ENCODE results near the gene IER3IP1.
"Not testable (repeated sequence)": the region's sequence is repeated elsewhere in the genome, so short reads cannot be mapped to it uniquely, and the experiment has no call there.

IER3IP1 gene

GRCh38 chr18:47175898-47176575, at the start of gene IER3IP1:
IER3IP1 (minus strand) TSS chr18:47176364; CDS start chr18:47176277, 87 bp downstream.
- DNase-seq, result peak in 55 of 56 donors; percentile 26 to 90 (median 82)

- DNase-seq, result peak in 20 of 56 donors; percentile 0 to 55 (median 6)
Measured at GRCh38 chr18:47215554-47216138, 39.5 kb upstream of the IER3IP1 start.

DNA sequence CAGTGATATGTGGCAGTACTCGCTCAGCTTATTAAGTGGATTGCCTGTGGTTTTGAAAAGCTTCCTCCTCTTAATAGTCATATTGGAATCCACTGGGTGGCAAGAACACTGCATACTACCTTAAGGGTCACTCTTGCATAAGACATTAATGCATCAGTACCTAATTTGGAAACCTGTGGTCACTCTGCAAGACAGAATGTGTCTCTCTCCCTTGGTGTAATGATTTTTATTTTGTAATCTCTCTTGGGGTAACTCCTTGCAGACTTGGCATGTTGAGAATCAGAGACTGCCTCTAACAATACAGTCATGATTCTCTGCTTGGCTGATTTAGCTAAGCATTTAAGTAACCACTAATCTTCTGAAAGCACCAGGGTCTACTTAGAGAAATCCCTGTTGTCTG, 33.0 kb upstream of the IER3IP1 start:
- DNase-seq, result no peak

- no peak for DNase-seq
Measured at GRCh38 chr18:47206945-47207637, 30.9 kb upstream of the IER3IP1 start.

DNA sequence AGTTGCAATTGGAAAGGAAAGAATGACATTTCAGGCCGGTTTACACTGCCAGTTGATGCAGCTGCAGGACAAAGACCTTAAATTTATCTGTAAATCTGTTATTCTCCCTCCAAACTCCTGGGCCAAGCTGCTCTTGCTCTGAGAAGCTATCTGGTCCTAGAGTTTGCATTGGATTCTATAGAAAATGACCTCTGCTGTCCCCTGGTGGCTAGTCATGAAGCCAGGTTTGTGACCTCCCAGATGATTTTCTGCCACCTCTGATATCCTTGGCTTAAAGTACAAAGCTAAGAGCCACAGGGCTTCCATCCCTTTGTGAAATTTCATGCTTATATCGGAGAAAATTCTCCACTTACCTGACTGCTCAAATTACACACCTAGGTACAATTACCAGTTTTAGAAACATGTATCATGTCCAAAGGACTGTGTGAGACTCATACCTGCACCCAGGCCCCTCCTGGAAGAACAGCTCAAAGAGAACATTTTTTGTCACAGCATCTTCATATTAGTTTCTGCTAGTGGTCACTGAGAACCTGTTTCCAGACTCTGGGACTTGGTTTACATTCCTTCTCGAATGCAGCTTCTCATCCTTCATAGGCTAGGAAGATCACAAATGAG, 28.9 kb upstream of the IER3IP1 start:
- DNase-seq, result peak in 10 of 56 donors; percentile 1 to 36 (median 4)

GRCh38 chr18:47203626-47204464, 27.7 kb upstream of the IER3IP1 start:
- DNase-seq, result no peak

- DNase-seq, result not testable (repeated sequence)
Measured at GRCh38 chr18:47195961-47196360, 19.8 kb upstream of the IER3IP1 start.

DNA sequence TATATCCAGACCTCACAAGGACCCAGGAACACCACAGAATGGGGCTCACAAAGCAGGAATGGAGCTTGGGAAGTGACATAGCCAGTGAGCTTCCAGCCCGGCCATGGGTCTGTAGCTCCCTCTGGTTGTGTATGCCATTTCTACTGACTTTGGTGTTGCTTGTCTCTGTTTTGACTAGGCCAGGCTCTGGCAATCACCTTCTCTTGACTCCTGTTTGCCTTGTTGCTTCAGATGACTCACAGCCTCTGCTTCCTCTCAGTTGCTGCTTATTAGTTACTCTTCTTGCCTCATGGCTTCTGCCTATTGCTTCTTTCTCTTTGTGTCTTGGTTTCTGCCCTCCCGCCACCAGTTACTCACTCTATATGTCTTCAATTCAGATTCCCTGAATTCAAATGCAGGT, 15.8 kb upstream of the IER3IP1 start:
- DNase-seq, result no peak

DNA sequence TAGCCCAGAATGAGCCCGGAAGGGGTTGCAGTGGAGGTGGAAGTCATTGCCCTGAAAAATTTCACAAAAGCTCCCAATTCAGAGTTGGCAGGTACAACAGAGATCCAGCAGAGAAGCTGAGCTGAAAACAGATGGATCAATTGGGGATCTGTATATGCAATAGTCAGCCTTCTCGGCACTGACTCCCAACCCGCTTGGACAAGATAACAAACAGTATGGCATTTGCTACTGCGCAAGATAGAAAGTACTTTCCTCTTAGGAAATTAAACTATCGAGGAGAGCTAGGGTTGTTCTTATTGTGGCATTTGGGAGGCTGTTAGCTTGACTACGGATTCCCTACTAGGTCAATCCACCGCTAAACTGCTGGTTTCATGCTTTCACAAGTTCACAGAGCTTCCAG, 11.6 kb upstream of the IER3IP1 start:
- DNase-seq, result no peak

DNA sequence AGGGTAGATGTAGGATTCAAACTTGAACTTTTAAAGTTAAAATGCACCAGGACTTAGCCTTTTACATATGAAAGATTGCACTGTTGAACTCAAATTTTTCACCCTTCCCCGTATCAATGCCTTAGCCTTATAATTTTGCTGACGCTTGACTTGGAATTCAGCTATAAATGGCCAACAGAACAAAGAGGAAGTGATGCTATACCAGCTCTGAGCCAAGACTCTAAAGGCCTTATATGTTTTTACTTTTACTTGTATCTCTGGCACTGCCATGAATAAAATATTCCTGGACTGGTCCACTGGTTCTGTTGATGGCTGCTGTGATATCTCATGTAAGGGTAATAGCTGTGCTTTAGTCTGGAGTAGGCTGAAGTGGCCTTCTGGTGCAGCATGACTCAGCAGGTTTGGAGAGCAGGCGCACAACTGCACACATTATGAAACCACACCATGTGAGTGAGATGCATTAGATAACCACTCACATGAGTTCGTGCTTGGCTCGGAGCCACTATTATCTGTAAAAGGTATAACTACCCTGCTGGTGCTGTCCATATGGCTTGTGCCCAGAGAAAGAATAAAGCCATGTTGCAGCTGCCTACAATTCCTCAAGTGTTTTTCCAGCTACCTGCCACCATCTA, 8.4 kb upstream of the IER3IP1 start:
- no peak for DNase-seq

GRCh38 chr18:47182156-47182555, 6.0 kb upstream of the IER3IP1 start:
- not testable (repeated sequence) for DNase-seq

DNA sequence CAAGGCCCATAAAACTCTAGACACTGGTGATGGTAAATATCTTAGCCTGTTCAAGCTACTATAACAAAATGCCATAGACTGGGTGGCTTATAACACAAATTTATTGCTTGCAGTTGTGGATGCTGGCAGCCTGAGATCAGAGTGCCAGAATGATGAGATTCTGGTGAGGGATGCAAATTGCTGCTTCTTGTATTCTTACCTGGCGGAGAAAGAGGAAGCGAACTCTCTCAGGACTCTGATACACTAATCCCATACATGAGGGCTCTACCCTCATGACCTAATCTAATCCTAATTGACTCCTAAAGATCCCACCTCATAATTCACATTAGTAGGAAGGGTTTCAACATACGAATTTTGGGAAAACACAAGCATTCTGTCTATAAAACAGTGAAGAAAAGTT, 4.6 kb upstream of the IER3IP1 start:
- DNase-seq, result no peak

- no peak for DNase-seq
Measured at GRCh38 chr18:47179520-47179919, 3.4 kb upstream of the IER3IP1 start.

DNA sequence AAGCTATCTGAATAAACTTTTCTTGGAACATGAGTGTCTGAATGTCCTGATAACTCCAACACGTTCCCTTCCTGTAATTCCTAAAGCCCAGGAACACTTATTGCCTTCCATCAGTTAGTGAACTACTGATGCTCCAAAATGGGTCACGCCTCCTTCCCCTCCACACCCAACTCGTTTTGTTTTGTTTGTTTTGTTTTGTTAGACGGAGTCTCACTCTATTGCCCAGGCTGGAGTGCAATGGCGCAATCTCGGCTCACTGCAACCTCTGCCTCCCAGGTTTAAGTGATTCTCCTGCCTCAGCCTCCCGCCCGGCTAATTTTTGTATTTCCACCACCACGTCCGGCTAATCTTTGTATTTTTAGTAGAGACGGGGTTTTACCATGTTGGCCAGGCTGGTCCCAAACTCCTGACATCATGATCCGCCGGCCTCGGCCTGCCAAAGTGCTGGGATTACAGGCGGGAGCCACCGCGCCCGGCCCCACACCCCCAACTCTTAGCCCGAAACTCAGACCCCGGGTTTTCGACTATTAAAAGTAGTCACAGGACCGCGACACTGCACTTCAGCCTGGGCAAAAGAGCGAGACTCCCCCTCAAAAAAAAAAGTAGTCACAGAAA, 774 bp downstream of the IER3IP1 start:
- no peak for DNase-seq

DNA sequence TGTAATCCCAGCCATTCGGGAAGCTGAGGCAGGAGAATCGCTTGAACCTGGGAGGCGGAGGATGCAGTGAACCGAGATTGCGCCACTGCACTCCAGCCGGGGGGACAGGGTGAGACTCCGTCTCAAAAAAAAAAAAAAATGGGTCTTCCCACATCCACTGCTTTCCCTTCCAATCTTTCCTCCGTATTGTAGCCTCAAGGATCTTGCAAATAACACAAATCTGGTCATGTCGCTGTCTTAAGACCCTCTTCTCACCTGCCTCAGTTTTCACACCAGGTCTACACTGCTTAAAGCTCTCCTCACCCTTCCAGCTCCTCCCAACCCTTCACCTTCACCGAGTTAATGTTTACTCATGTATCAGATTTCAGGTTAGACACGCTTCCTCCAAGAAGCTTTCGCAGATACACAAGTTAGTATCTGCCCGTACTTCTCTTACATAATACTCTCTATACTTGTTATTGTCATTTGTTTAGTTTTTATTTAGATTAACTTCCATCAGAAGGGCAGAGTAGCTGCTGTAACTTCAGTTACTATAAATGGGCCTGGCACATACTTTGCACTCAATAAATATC, 1.5 kb downstream of the IER3IP1 start:
- DNase-seq, result no peak

- no peak for DNase-seq
Measured at GRCh38 chr18:47172476-47172875, 3.7 kb downstream of the IER3IP1 start.

GRCh38 chr18:47168913-47169312, 7.3 kb downstream of the IER3IP1 start:
- DNase-seq, result no peak

DNA sequence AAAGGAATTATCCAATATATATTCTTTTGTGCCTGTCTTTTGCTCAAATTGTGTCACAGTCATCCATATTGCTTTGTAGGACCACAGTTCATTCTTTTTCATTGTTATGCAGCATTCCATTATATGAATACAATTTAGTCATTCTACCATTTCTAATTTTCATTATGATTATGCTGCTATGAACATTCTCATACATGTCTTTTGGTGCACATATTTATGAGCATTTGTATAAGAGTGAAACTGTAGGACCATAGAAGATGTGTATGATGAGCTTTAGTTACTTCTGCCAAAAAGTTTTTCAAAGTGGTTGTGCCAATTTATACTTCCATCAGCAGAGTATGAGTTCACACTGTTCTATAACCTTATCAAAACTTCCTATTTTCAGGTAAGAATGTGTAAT, 7.7 kb downstream of the IER3IP1 start:
- DNase-seq, result no peak

DNA sequence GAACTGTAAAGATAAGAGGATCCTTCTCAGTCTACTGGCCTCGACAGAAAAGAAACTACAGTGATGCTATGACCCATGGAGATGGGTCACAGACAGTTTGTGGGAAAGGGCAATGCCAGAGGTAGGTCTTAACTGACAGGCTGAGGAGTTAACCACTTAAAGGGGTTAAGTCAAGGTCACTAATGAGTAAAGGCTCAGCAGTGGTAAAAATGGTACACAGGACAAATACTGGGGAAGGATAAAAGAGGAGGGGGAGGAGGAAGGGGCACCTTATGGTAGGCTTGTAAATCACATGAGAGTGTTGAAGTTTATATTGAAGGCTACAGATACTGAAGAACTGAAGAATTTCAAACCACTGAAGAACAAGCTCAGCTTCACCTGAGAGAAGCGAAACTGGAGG, 9.9 kb downstream of the IER3IP1 start:
- no peak for DNase-seq

GRCh38 chr18:47163241-47163640, 12.9 kb downstream of the IER3IP1 start:
- DNase-seq, result no peak
